ENCODE data around the gene DFFA.
A peak's percentile ranks its signal among the peaks of the same experiment; 100 is the strongest.

DFFA gene

GRCh38 chr1:10495475-10495817, 23.1 kb upstream of the DFFA start:
- POLR2A ChIA-PET (ENCODE audit: low non-redundant PET): interaction anchor here (1.0 kb wide), 1 partner anchor 405 kb away, joined by 3 read pairs; no protein-coding TSS in a partner anchor
- no peak for TF ChIP-seq CTCF (conservative IDR thresholded peaks at IDR 0.05; ENCODE audit: low read depth)
- CTCF ChIA-PET: interaction anchor here (0.6 to 4.0 kb wide), 19 partner anchors 8 to 473 kb away, joined by 3 to 44 read pairs (median 5); partner anchors contain the start of gene CENPS
- H3K27ac ChIP-seq: peak overlapping the region; percentile 95
- DNase-seq (ENCODE audit: low spot score): no peak

- POLR2A ChIA-PET (ENCODE audit: low non-redundant PET): no interaction called here
- H3K27ac ChIP-seq: peak overlapping the region; percentile 95
- CTCF ChIA-PET: interaction anchor here (0.5 to 4.0 kb wide), 26 partner anchors 9 to 474 kb away, joined by 3 to 44 read pairs (median 4); partner anchors contain the start of gene CENPS
- peak; percentile 80 for DNase-seq (ENCODE audit: low spot score)
- peak; percentile 97 for TF ChIP-seq CTCF (conservative IDR thresholded peaks at IDR 0.05; ENCODE audit: low read depth)
Observed at GRCh38 chr1:10494754-10495474, 22.6 kb upstream of the DFFA start.

GRCh38 chr1:10494418-10494753, 22.1 kb upstream of the DFFA start:
- CTCF ChIA-PET: interaction anchor here (0.5 to 4.0 kb wide), 22 partner anchors 9 to 748 kb away, joined by 3 to 44 read pairs (median 4); partner anchors contain the start of gene CENPS
- no peak for DNase-seq (ENCODE audit: low spot score)
- H3K27ac ChIP-seq: peak overlapping the region; percentile 95
- POLR2A ChIA-PET (ENCODE audit: low non-redundant PET): no interaction called here
- no peak for TF ChIP-seq CTCF (conservative IDR thresholded peaks at IDR 0.05; ENCODE audit: low read depth)

GRCh38 chr1:10490286-10490970, 18.1 kb upstream of the DFFA start:
- CTCF ChIA-PET: interaction anchor here (1.5 kb wide), 1 partner anchor 60 kb away, joined by 7 read pairs; the partner anchor contains the start of gene CENPS
- DNase-seq (ENCODE audit: low spot score): no peak
- TF ChIP-seq CTCF (conservative IDR thresholded peaks at IDR 0.05; ENCODE audit: low read depth): no peak
- POLR2A ChIA-PET (ENCODE audit: low non-redundant PET): no interaction called here
- H3K27ac ChIP-seq: no peak overlapping the region

- ChIA-PET CTCF (no interaction called here), POLR2A (ENCODE audit: low non-redundant PET) (no interaction called here)
- no peak for TF ChIP-seq CTCF (conservative IDR thresholded peaks at IDR 0.05; ENCODE audit: low read depth)
- DNase-seq (ENCODE audit: low spot score): no peak
- H3K27ac ChIP-seq: no peak overlapping the region
Observed at GRCh38 chr1:10489291-10490055, 17.1 kb upstream of the DFFA start.

- POLR2A ChIA-PET (ENCODE audit: low non-redundant PET): no interaction called here
- DNase-seq (ENCODE audit: low spot score): no peak
- TF ChIP-seq CTCF (conservative IDR thresholded peaks at IDR 0.05; ENCODE audit: low read depth): no peak
Observed at GRCh38 chr1:10484521-10484920, 12.2 kb upstream of the DFFA start.

More at GRCh38 chr1:10484521-10484920, 12.2 kb upstream of the DFFA start:
- CTCF ChIA-PET: interaction anchor here (2.1 kb wide), 1 partner anchor 10 kb away, joined by 13 read pairs; no protein-coding TSS in a partner anchor
- H3K27ac ChIP-seq: no peak overlapping the region
